Aorta (tissue), 5 donors: ENCODE data around the gene GSC2. TPM values are rescaled to one million over a fixed set of nuclear protein-coding genes. Genes with fewer than 3 reads are reported as not detected.

ENCODE experiments used
- ATAC-seq: fragments of 200-7000 bp; cut with Tn5 transposase; one replicate; pipeline ENCODE4 v1.9.1; 2022; ENCODE audit warnings: moderate library complexity; ENCODE audit not compliant: low FRiP score
- DNase-seq, 2 donors: peaks; one replicate each; pipeline ENCODE4 v3.0.0-alpha.2; 2020
- H3K27ac ChIP-seq, 2 donors: one replicate each; pipeline ENCODE4 v1.5.1; 2013; ENCODE audit warnings: low read length in 2 of 2, mild to moderate bottlenecking in 2 of 2, moderate library complexity in 2 of 2, control low read depth in 1 of 2, inconsistent platforms in 1 of 2, low read depth in 1 of 2
- H3K27me3 ChIP-seq, 2 donors: one replicate each; pipeline ENCODE4 v1.6.1; 2013; ENCODE audit warnings: control low read depth in 1 of 2, low read length in 1 of 2, mild to moderate bottlenecking in 1 of 2, moderate library complexity in 1 of 2; ENCODE audit not compliant: insufficient read depth in 2 of 2, control insufficient read depth in 1 of 2
- H3K36me3 ChIP-seq, 2 donors: one replicate each; pipeline ENCODE4 v1.6.1; 2013; ENCODE audit warnings: control low read depth in 1 of 2, low read length in 1 of 2, mild to moderate bottlenecking in 1 of 2; ENCODE audit not compliant: insufficient read depth in 2 of 2, control insufficient read depth in 1 of 2
- H3K4me1 ChIP-seq, 2 donors: one replicate each; pipeline ENCODE4 v1.6.1; 2013; ENCODE audit warnings: low read length in 2 of 2, control low read depth in 1 of 2, mild to moderate bottlenecking in 1 of 2, moderate library complexity in 1 of 2; ENCODE audit not compliant: insufficient read depth in 2 of 2, control insufficient read depth in 1 of 2
- H3K4me3 ChIP-seq, 2 donors: one replicate each; pipeline ENCODE4 v1.5.1; 2013; ENCODE audit warnings: low read length in 2 of 2, control low read depth in 1 of 2, mild to moderate bottlenecking in 1 of 2
- H3K9me3 ChIP-seq: one replicate; pipeline ENCODE4 v1.6.1; 2013; ENCODE audit warnings: mild to moderate bottlenecking, low read length; ENCODE audit not compliant: control insufficient read depth
- WGBS, 2 donors: extraction: QIAGEN DNeasy Blood & Tissue Kit; methylation state at CpG; one replicate each; pipeline ENCODE4 v1.1.7; 2013; 5-methylcytosine and 5-hydroxymethylcytosine counted together
- intact Hi-C, 2 donors: fragments of 100-400 bp; cut with DNase I; formaldehyde crosslinking; loops; one replicate each; pipeline versions ENCODE4 v1.14.2 to v1.15.0; 2022
- polyA plus RNA-seq, 2 donors: library from polyadenylated mRNA; stranded (reverse); fragments of 200-250 nt; gene quantifications; one replicate each; pipeline ENCODE4 v1.2.3, GENCODE V29; 2013
- total RNA-seq, 2 donors: library from RNA; stranded (reverse); fragmentation: NEBNext Ultra II Directional; extraction: Animal tissue kit (Norgen Biotek cat#: 25700); gene quantifications; one replicate each; pipeline ENCODE4 v1.2.1, GENCODE V29; 2021
- donor health status: healthy with polysubstance abuse.
- donor health status: Bipolar disorder and iron deficiency.
- donor health status: DM: no; HTN: no; CAD: no.
- donor health status: DM: no; HTN: no; CAD: no.
- donor health status: DM: yes; HTN: yes; CAD: no.

GSC2 gene
- total and polyA plus RNA-seq, 4 donors, result not detected

DNA sequence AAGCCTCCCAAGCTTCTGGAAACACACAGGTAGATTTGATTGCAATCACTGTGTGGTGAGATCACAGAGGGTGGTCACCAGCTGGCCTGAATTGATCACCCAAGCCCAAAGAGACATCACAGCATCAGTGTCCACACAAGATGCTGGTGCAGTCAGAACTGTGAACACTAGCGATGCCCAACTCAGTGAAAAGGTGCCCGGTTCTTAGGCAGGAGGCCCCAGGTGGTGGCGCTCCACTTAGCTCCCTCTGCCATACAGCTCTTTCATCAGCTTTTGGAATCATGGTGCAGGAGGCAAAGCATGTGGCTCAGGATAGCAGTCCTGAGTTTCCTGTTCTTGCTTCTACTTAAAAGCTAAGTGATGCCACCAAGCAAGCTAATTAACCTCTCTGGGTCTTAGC lies 39.0 kb downstream of the GSC2 start:
- Histone ChIP-seq H3K36me3 (no peaks in the 10 kb centered on the region), H3K9me3 (no peaks in the 10 kb centered on the region), H3K4me3 (no peak overlapping the region), H3K27ac (no peak overlapping the region), H3K27me3 (no peaks in the 10 kb centered on the region), H3K4me1 (peaks cover 0 to 3% of the 10 kb centered on the region in 2 donors)
- WGBS, 2 donors, result 88 to 92% methylated on average over 3 of the region's 3 CpGs
- ATAC-seq (no peak), DNase-seq (peak in 1 of 2 donors; percentile 17)
- intact Hi-C loops, result loop anchor here in 1 of 2 donors (10.0 kb wide), 1 partner anchor 56 kb away; no protein-coding TSS in a partner anchor

DNA sequence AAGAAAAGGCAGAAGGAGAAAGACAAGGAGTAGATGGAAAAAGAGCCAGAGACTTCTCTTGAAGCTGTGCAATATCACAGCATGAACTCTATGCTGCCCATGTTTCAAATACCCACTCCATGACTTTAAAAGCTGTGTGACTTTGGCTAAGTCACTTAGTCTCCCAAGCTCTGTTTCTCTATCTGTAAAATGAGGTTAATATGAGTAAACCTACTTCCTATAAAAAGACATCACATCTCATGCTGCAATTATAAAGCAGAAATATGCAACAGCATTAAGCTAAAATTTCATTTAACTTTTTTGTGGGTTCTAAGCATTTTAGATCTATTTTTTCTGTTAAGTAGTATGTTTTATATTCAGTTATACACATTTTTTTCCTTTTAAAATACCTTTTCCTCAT lies 39.4 kb downstream of the GSC2 start:
- intact Hi-C loops, result loop anchor here in 1 of 2 donors (10.0 kb wide), 1 partner anchor 56 kb away; no protein-coding TSS in a partner anchor
- DNase-seq (no peak), ATAC-seq (no peak)
- H3K27me3 ChIP-seq, result no peaks in the 10 kb centered on the region
- H3K4me1 ChIP-seq, result peaks cover 0 to 3% of the 10 kb centered on the region in 2 donors
- H3K36me3 ChIP-seq, result no peaks in the 10 kb centered on the region
- no peak overlapping the region for H3K27ac ChIP-seq
- no peaks in the 10 kb centered on the region for H3K9me3 ChIP-seq
- no peak overlapping the region for H3K4me3 ChIP-seq

DNA sequence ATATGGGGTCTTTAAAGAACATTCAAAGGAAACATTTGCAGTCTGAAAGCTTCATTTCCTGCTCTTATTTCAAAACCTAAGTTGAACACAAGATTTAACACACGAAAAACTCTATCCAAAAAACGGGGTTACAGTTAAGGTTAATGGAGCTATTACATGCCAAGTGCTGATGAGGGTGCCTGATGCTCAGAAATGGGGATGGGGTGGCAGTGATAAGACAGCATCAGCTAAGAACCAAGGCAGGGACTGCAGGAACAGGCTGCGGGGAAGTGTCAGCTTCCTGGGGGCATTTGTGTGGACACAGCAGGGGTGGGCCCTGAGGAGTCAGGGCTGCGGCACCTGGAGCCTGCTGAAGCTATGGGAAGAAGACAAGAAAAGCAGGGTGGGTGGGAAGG lies 40.0 kb downstream of the GSC2 start:
- no peaks in the 10 kb centered on the region for H3K9me3 ChIP-seq
- no peaks in the 10 kb centered on the region for H3K27me3 ChIP-seq
- ATAC-seq (no peak), DNase-seq (peak in 1 of 2 donors; percentile 53)
- H3K4me3 ChIP-seq, result no peak overlapping the region
- intact Hi-C loops, result loop anchor here in 1 of 2 donors (10.0 kb wide), 1 partner anchor 55 kb away; no protein-coding TSS in a partner anchor
- no peak overlapping the region for H3K27ac ChIP-seq
- 35 to 84% methylated on average over 4 of the region's 4 CpGs for WGBS, 2 donors
- H3K4me1 ChIP-seq, result peaks cover 0 to 3% of the 10 kb centered on the region in 2 donors
- no peaks in the 10 kb centered on the region for H3K36me3 ChIP-seq

DNA sequence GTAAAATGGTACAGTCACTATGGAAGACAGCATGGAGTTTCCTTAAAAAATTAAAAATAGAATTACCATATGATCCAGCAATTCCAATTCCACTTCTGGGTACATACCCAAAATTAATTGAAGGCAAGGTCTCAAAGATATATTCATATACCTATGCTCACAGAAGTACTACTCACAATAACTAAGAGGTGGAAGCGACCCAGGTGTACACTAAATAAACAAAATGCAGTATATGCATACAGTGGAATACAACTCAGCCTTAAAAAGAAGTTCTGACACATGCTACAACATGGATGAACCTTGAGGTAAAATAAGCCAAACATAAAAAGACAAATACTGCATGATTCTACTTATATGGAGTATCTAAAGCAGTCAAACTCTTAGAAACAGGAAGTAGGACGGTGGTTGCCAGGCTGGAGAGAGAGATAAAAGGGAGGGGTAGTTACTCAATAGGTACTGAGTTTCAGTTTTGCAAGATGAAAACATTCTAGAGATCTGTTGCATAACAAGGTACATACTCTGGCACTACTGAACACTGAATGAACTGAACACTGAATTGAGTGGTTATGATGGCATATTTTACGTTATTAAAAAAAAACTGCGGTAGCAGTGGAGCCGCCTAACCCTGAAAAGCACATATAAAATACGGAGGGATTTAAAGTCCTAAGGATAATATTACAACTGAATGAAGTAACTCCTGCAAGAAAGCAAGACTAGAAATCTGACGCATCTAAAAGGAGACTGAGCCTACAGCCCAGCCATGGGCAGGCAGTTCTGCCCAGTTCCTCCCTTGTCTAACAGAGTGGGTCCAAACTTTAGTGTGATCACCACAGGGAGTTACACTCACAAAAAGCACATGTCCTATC lies 40.7 kb downstream of the GSC2 start:
- ATAC-seq (peak; percentile 50), DNase-seq (peak in 1 of 2 donors; percentile 26)
- Histone ChIP-seq H3K36me3 (no peaks in the 10 kb centered on the region), H3K27me3 (no peaks in the 10 kb centered on the region), H3K9me3 (no peaks in the 10 kb centered on the region), H3K4me3 (no peak overlapping the region), H3K27ac (no peak overlapping the region), H3K4me1 (peaks cover 0 to under 1% of the 10 kb centered on the region in 2 donors)
- WGBS, 2 donors, result 67 to 69% methylated on average over 7 of the region's 7 CpGs
- intact Hi-C loops, result loop anchor here in 1 of 2 donors (10.0 kb wide), 1 partner anchor 55 kb away; no protein-coding TSS in a partner anchor

DNA sequence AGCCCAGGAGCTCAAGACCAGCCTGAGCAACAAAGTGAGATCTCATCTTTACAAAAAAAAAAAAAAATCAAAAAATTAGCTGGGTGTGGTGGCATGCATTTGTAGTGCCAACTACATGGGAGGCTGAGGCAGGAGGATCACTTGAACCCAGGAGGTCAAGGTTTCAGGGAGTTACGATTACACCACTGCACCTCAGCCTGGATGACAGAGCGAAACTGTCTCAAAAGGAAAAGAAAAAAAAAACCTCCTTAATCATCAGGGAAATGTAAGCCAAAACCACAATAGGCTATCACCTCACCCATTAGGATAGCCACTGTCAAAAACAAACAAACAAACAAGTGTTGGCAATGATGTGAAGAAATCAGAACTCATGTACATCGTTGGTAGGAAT lies 41.3 kb downstream of the GSC2 start:
- WGBS, 2 donors, result 73 to 85% methylated on average over 3 of the region's 3 CpGs
- no peaks in the 10 kb centered on the region for H3K27me3 ChIP-seq
- no peak for ATAC-seq
- no peaks in the 10 kb centered on the region for H3K36me3 ChIP-seq
- no peaks in the 10 kb centered on the region for H3K4me1 ChIP-seq
- no peaks in the 10 kb centered on the region for H3K9me3 ChIP-seq
- no peak overlapping the region for H3K27ac ChIP-seq
- H3K4me3 ChIP-seq, result no peak overlapping the region
- peak in 1 of 2 donors; percentile 0 for DNase-seq
- intact Hi-C loops, result no loop called here

DNA sequence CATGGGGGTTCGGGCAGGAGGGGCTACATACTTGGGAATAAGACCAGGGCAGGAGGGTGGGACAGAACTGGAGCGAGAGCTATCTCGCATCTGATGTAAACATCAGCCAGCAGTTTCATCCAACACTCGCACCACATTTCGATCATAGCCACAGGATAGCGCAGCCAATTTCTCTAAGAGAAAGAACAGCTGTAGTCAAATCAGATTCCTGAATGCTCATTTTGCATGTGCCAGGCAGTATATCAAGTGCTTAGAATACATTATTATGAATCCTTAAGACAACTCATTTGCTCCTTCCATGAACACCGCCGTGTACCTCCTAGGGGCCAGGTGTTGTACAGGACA lies 42.4 kb downstream of the GSC2 start:
- ATAC-seq, result no peak
- H3K4me1 ChIP-seq, result no peaks in the 10 kb centered on the region
- intact Hi-C loops, result no loop called here
- H3K27ac ChIP-seq, result no peak overlapping the region
- no peak overlapping the region for H3K4me3 ChIP-seq
- WGBS, 2 donors, result 86 to 90% methylated on average over 8 of the region's 8 CpGs
- peak in 1 of 2 donors; percentile 35 for DNase-seq
- no peaks in the 10 kb centered on the region for H3K9me3 ChIP-seq
- H3K36me3 ChIP-seq, result no peaks in the 10 kb centered on the region
- no peaks in the 10 kb centered on the region for H3K27me3 ChIP-seq

DNA sequence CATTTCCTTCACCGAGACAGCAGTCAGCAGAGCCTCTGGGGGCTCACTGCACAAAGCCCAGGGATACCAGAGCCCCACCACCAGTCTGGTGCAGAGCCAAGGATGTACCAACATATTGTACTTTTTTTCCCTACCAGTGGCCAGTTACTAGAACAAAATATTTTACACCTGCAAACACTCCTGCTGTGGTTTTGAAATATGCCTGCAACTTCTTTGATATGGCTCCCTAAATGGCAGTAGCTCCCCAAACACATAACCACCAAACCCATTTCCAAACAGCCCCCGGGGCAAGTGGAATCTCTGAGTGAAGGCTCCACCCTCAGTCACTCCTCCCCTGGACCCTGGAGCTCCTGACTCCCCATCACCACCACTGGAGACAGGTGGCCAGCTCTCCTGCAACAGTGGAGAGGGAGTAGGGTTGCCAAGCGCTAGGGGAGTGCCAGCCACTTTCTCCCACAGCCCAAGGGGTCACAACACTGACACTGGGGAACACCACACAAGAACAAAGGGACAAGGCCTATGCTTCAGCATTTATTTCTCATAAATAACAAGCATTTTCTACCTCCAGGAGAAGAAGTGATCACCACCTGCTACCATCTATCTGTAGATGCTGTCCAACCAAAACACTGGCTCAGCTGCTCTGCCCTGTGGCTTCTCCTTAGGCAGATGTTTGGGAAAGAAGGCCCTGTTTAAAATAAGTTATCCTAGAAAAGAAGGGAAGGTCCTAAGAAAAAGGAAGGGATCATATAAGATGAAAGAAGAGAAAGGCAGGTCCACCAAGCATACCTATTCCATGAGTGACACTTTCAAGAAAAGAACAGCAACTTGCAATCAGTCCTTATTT lies 43.0 kb downstream of the GSC2 start:
- H3K27me3 ChIP-seq, result no peaks in the 10 kb centered on the region
- WGBS, 2 donors, result 81 to 84% methylated on average over 3 of the region's 3 CpGs
- no peaks in the 10 kb centered on the region for H3K4me1 ChIP-seq
- no peaks in the 10 kb centered on the region for H3K36me3 ChIP-seq
- DNase-seq (peak in 1 of 2 donors; percentile 26), ATAC-seq (no peak)
- no peak overlapping the region for H3K27ac ChIP-seq
- intact Hi-C loops, result no loop called here
- no peaks in the 10 kb centered on the region for H3K9me3 ChIP-seq
- H3K4me3 ChIP-seq, result no peak overlapping the region

DNA sequence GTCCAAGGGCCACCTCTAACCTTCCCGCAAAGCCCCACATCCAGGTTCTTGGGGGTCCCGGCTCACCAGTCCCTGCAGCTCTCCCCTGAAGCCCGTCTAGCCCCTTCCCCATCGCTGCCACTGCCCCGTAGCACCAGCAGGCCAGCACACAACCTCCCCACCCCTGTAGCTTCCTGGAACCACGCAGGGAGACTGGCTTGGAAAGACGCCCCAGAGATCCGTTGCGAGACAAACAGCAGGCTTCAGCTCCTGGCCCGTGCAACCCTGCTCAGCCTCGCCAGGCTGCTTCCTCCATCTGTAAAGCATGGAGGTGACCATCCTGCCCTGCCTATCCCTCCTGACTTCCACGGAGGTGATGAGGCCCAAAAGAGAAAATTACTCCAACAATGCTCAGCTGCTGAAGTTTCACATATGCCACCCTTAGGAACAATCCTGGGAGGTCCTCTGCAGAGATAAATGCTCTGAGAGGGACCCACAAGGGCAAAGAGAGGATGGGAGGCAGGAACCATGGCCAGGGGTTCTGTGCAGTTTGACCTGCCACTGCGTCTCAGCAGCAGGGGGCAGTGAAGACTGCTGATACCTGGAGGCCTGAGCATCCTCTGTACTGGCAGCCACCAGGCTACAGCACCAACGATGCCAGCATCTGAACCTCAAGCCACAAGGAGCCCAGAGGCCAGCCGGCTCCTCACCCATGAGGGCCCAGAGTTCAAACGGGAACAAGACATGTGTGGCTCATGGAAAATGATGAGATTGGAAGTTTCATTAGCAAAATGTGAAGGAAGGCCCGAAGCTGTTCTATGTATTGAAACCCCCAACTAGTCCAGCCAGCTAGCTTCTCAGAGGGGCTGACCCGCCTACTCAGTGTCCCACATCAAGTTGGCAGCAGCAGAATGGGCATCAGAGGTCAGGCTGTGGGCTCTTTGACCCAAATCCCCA lies 44.0 kb downstream of the GSC2 start:
- Histone ChIP-seq H3K4me3 (no peak overlapping the region), H3K27me3 (no peaks in the 10 kb centered on the region), H3K9me3 (no peaks in the 10 kb centered on the region), H3K27ac (no peak overlapping the region), H3K36me3 (no peaks in the 10 kb centered on the region), H3K4me1 (no peaks in the 10 kb centered on the region)
- no peak for ATAC-seq
- WGBS, 2 donors, result 64 to 73% methylated on average over 18 of the region's 18 CpGs
- intact Hi-C loops, result no loop called here
- peak in 1 of 2 donors; percentile 59 for DNase-seq
